NT2/D1 (cell line): Measurements from ENCODE around the gene SCMH1.

ENCODE experiments used
- YY1 ChIP-seq: IDR thresholded peaks from 2 replicates; pipeline ENCODE4 v1.6.1; 2011; ENCODE audit not compliant: insufficient read length, insufficient read depth
- ZNF274 ChIP-seq: IDR thresholded peaks from 2 replicates; pipeline ENCODE4 v1.6.1; 2011; ENCODE audit warnings: mild to moderate bottlenecking, low read depth, low read length

DNA sequence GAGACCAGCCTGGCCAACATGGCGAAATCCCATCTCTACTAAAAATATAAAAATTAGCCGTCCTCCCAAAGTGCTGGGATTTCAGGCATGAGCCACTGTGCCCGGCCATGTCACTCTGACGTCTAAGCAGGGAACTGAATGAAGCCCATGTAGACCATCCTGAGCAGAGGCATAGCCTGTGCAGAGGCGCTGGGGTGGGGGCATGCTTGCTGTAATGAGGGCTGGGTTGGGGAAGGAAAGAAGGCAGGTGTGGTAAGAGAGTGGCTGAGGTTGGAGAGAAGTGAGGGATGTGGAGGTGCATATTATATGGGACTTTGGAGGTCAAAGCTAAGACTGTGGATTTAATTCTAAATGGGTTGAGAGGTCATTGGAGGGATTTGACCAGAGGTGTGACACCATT, 47.1 kb upstream of the SCMH1 start:
- TF ChIP-seq YY1 (no peak), ZNF274 (no peak)
